Tibial nerve (tissue), 4 donors: Measurements from ENCODE around the gene UFSP2.

Source experiments
- CTCF ChIP-seq, 5 experiments: fragments of 200-600 bp in 3 of 5; fragments of 450-650 bp in 2 of 5; sonication (generic) in 3 of 5; IDR thresholded peaks; one replicate each; pipeline ENCODE4 v1.5.1; 2016 to 2019; ENCODE audit warnings: antibody characterized with exemption in 5 of 5, mild to moderate bottlenecking in 3 of 5, moderate library complexity in 2 of 5
- EP300 ChIP-seq, 2 donors: sonication (generic); formaldehyde crosslinking; IDR thresholded peaks; one replicate each; pipeline ENCODE4 v1.6.1; 2017; ENCODE audit warnings: antibody characterized with exemption in 2 of 2, mild to moderate bottlenecking in 1 of 2
- POLR2A ChIP-seq, 2 donors: fragments of 450-650 bp; IDR thresholded peaks; one replicate each; pipeline ENCODE4 v1.6.1; 2017; ENCODE audit warnings: antibody characterized with exemption in 2 of 2, mild to moderate bottlenecking in 2 of 2, moderate library complexity in 2 of 2

- TF ChIP-seq CTCF (IDR thresholded peaks at IDR 0.05) = no peak
- no peak for TF ChIP-seq EP300 (IDR thresholded peaks at IDR 0.05)
- TF ChIP-seq POLR2A (IDR thresholded peaks at IDR 0.05) = no peak
Observed at GRCh38 chr4:185469580-185470154, 43.9 kb upstream of the UFSP2 start.
